GM21786 (cell line): ENCODE data around the gene AMMECR1L.
"Not testable (repeated sequence)": the region's sequence is repeated elsewhere in the genome, so short reads cannot be mapped to it uniquely, and the experiment has no call there.

Source experiments
- ATAC-seq: cut with Tn5 transposase; IDR thresholded peaks from one replicate; pipeline ENCODE4 v1.9.1; 2021; ENCODE audit not compliant: unreplicated experiment

AMMECR1L gene

GRCh38 chr2:127841466-127842178, 44.1 kb downstream of the AMMECR1L start:
- ATAC-seq, result no peak

- no peak for ATAC-seq
Observed at GRCh38 chr2:127840893-127841292, 44.9 kb downstream of the AMMECR1L start.

- ATAC-seq, result no peak
Observed at GRCh38 chr2:127834951-127835350, 50.8 kb downstream of the AMMECR1L start.

GRCh38 chr2:127829845-127830246, 55.9 kb downstream of the AMMECR1L start:
- peak; percentile 99 for ATAC-seq

- ATAC-seq, result not testable (repeated sequence)
Observed at GRCh38 chr2:127826708-127827107, 59.0 kb downstream of the AMMECR1L start.

- ATAC-seq, result no peak
Observed at GRCh38 chr2:127826047-127826446, 59.7 kb downstream of the AMMECR1L start.

GRCh38 chr2:127820080-127820668, 65.6 kb downstream of the AMMECR1L start:
- ATAC-seq, result no peak

GRCh38 chr2:127818794-127819425, 66.8 kb downstream of the AMMECR1L start:
- ATAC-seq, result no peak

GRCh38 chr2:127818241-127818640, 67.5 kb downstream of the AMMECR1L start:
- ATAC-seq, result no peak

- no peak for ATAC-seq
Observed at GRCh38 chr2:127814677-127815076, 71.1 kb downstream of the AMMECR1L start.

GRCh38 chr2:127812441-127812840, 73.3 kb downstream of the AMMECR1L start:
- not testable (repeated sequence) for ATAC-seq
